ENCODE data around the gene SRGAP2.
"Not testable (repeated sequence)": the region's sequence is repeated elsewhere in the genome, so short reads cannot be mapped to it uniquely, and the experiment has no call there.

Gene SRGAP2

GRCh38 chr1:206203364-206204158, at the start of gene SRGAP2:
TSS of gene SRGAP2 (plus strand) at chr1:206203541. CDS start at chr1:206205971, 2,430 bp downstream.
- not testable (repeated sequence) for FAIRE-seq; DNase-seq (ENCODE audit: insufficient read length, low spot score)

- not testable (repeated sequence) for FAIRE-seq; DNase-seq (ENCODE audit: insufficient read length, low spot score)
Observed at GRCh38 chr1:206167350-206168029, 35.9 kb upstream of the SRGAP2 start.

GRCh38 chr1:206169794-206170193, 33.5 kb upstream of the SRGAP2 start:
- not testable (repeated sequence) for DNase-seq (ENCODE audit: insufficient read length, low spot score); FAIRE-seq

- FAIRE-seq; DNase-seq (ENCODE audit: insufficient read length, low spot score): not testable (repeated sequence)
Observed at GRCh38 chr1:206173110-206173719, 30.1 kb upstream of the SRGAP2 start.

GRCh38 chr1:206174182-206174868, 29.0 kb upstream of the SRGAP2 start:
- DNase-seq (ENCODE audit: insufficient read length, low spot score); FAIRE-seq: not testable (repeated sequence)

- not testable (repeated sequence) for DNase-seq (ENCODE audit: insufficient read length, low spot score); FAIRE-seq
Observed at GRCh38 chr1:206175459-206176113, 27.8 kb upstream of the SRGAP2 start.

GRCh38 chr1:206176114-206176502, 27.2 kb upstream of the SRGAP2 start:
- FAIRE-seq; DNase-seq (ENCODE audit: insufficient read length, low spot score): not testable (repeated sequence)

- FAIRE-seq; DNase-seq (ENCODE audit: insufficient read length, low spot score): not testable (repeated sequence)
Observed at GRCh38 chr1:206178061-206178989, 25.0 kb upstream of the SRGAP2 start.

GRCh38 chr1:206179666-206180065, 23.7 kb upstream of the SRGAP2 start:
- FAIRE-seq; DNase-seq (ENCODE audit: insufficient read length, low spot score): not testable (repeated sequence)

GRCh38 chr1:206182368-206183317, 20.7 kb upstream of the SRGAP2 start:
- not testable (repeated sequence) for FAIRE-seq; DNase-seq (ENCODE audit: insufficient read length, low spot score)

GRCh38 chr1:206183788-206184187, 19.6 kb upstream of the SRGAP2 start:
- FAIRE-seq; DNase-seq (ENCODE audit: insufficient read length, low spot score): not testable (repeated sequence)

GRCh38 chr1:206185778-206186177, 17.6 kb upstream of the SRGAP2 start:
- FAIRE-seq; DNase-seq (ENCODE audit: insufficient read length, low spot score): not testable (repeated sequence)

- not testable (repeated sequence) for DNase-seq (ENCODE audit: insufficient read length, low spot score); FAIRE-seq
Observed at GRCh38 chr1:206186826-206187225, 16.5 kb upstream of the SRGAP2 start.

- not testable (repeated sequence) for FAIRE-seq; DNase-seq (ENCODE audit: insufficient read length, low spot score)
Observed at GRCh38 chr1:206195182-206195581, 8.2 kb upstream of the SRGAP2 start.

GRCh38 chr1:206196748-206197424, 6.5 kb upstream of the SRGAP2 start:
- DNase-seq (ENCODE audit: insufficient read length, low spot score); FAIRE-seq: not testable (repeated sequence)

- not testable (repeated sequence) for FAIRE-seq
- peak; percentile 16 for DNase-seq (ENCODE audit: insufficient read length, low spot score)
Observed at GRCh38 chr1:206202789-206203363, 465 bp upstream of the SRGAP2 start, which contains the start of gene FAM72A. TSS of gene FAM72A (minus strand) at chr1:206202839. CDS start at chr1:206202025, 814 bp downstream.

- not testable (repeated sequence) for FAIRE-seq; DNase-seq (ENCODE audit: insufficient read length, low spot score)
Observed at GRCh38 chr1:206204159-206204511, 794 bp downstream of the SRGAP2 start.

All from GM19239 (cell line).